Activated naive CD4-positive, alpha-beta T cell treated with anti-CD3 and anti-CD28 coated beads, Interleukin-2, amount 50 U/mL, for 16 hours (primary cell): ENCODE measurements around the gene CDHR1.

Source experiments
- DNase-seq: peaks from one replicate; pipeline ENCODE4 v3.0.0-alpha.2; 2020

Gene CDHR1

DNA sequence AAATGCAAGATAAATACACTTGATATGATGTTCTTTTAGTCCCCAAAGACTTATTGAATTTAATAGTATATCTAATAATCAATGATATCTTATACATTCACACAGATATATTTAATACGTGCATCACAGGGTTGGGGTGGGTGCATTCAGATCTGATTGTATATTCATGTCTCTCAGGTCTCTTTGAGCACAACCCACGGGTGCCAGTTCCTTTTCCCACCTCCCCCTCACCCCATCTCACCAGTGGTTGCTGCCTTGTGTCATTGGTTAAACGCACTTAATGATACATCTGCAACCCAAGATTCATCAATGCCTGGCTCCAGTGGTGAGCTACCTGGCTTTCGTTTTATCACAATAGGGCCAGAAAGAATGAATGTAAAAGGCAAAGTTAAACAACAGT is 40.8 kb downstream of the CDHR1 start:
- DNase-seq = no peak

DNA sequence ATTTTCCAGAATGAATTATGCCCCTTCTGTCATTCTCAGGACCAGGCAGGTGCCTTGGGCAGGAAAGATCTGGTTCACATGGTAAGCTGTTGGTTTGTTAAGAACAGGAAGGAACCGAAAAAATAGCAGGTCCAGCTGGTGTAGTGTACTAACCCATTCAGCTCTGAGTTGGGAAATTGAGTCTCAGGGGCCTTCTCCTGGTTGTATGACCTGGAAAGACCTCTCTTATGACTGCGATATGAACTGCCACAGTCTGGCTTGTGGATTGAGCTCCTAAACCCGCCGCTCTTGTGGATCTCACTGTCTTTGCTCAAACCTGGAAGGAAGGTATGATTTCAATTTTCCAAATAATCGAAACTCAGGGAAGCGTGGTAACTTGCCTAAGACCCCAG is 42.5 kb downstream of the CDHR1 start:
- DNase-seq = no peak

DNA sequence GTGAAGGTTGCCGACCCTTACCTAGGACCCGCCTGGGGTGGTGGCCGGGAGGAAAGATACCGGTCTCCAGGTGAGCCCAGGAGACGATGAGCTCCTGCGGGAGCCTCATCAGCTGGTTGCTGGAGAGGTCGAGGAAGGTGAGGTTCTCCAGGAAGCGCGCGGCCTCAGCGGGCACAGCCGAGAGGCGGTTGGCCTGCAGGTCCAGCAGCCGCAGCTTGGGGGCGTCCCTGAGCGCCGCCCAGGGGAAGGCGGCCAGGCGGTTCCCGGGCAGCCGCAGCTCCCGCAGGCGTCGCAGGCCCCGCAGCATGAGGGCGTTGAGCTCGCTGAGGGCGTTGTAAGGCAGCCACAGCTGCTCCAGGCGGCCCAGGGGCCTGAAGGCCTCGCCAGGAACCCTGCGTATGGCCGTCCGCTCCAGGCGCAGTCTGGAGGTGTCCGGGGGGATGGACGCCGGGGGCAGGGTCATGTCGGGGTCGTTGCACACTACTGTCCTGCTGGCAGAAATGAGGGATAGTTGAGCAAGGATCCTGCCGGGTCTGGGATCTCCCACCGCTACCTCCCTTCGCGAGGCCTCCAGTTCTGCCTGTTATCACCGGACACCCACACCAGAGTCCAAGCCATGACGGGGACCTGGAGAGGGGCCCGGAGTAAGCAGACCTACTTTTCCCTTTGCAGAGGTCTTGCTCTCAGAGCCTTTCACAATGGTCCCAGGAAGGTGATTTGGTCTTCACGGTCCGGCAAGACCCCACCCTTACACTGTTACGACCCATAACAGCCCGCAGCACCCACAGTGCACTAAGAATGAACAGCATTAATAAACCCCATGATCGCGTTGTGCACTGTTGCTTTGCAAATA is 43.1 kb downstream of the CDHR1 start:
- no peak for DNase-seq

DNA sequence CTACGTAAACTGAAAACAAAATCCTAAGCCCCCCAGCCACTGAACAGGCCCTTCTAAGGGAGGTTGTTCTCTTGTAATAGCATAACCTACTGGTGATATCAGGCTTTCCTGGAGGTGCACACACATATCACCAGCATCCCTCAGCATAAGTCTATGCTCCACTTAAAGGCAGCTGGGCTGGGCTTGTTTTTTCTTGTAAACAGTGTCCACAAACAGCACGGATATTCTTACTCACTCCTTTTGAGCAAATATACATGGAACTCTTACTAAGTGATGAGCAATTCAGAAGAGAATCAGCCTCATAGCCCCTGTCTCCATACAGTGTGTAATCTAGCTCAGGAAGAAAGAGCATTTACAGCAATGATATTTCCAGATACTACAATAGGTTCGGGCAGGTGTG is 44.6 kb downstream of the CDHR1 start:
- no peak for DNase-seq

DNA sequence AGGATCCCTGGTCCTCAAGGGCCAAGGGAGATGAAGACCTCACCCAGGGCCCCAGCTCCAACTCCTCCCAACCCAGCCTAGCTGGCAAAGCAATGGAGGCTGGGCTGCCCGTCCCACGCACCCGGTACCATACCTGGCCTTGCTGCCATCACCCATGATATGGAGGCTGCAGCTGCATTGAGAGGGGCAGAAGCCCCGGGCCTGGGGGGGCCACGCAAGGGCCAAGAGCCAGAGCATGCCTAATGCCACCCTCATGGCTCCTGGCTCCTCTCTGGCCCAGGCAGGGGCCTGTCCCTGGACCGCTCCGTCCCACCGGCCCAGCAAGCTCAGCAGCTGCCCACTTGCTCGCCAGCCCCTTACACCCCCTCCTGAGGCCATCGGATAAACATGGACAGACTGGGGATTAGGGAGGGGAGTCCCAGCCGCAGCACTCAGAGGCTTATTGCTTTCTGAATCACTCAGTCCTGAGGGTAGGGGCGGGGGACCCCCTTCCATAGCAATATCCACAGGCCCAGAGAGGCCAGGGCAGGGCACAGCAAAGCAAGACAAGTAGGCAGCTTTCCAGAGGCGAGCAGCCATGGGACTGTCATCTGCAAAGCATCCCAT is 47.0 kb downstream of the CDHR1 start, which contains the start of gene LRIT1:
LRIT1 (minus strand) TSS at position 362 of the 606 bp plus-strand sequence; CDS start at position 255, 107 bp downstream.
- no peak for DNase-seq

DNA sequence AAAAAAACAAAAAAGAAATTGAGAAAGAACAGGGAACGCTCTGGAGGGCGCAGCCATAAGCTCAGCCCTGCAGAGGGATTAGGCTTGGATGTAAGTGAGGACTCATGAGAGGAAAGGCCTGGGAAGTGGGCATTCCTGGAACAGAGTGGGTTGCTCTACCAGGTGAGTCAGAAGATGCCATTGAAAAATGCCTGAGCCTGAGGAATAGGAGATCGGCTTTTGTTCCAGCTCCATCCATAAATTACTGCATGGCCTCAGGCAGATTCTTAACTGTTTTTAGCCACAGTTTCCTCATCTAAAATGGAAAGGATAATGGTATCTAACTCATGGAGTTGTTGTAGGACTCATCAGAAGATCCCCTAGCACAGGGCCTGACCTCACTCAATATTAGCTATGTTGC is 49.4 kb downstream of the CDHR1 start:
- no peak for DNase-seq

DNA sequence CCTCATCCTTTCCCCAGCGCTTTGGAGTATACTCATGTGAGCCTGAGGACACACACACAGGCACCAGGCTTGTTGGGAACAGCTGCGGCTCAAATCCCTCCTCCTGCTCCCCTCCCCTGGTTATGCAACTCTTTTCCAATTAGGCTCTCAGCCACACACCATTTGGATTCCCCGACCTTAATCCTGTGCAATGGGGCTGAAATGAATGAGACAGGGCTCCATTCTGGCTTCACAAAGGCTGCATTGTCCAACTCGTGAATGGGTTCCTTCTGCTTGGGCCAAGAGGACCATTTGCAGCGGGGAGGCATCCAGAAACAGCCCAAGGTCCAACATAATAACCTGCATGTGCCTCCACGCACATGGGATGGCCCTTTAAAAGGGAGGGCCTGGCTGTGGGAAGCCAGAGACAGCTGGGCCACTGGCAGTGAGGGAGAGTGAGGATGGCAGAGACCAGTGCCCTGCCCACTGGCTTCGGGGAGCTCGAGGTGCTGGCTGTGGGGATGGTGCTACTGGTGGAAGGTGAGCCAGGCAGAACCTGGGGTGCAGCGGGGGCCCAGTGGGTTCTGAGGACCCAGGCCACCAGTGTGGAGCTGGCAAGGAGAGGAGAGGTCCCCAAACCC is 50.4 kb downstream of the CDHR1 start, which contains the start of gene RGR:
RGR (plus strand) TSS at position 403 of the 620 bp plus-strand sequence; CDS start at position 441, 38 bp downstream.
- no peak for DNase-seq

DNA sequence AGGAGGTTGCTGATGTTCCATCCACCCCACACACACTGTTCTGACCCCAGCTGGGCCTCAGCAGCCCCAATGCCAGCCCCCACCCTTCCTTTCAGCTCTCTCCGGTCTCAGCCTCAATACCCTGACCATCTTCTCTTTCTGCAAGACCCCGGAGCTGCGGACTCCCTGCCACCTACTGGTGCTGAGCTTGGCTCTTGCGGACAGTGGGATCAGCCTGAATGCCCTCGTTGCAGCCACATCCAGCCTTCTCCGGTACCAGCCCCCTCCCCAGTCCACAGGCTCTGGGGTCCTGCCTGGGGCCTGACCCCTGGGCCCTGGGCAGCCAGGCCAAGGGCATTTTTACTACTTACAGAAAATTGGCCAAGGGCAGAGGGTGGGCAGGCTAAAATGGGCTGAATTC is 53.2 kb downstream of the CDHR1 start:
- no peak for DNase-seq

DNA sequence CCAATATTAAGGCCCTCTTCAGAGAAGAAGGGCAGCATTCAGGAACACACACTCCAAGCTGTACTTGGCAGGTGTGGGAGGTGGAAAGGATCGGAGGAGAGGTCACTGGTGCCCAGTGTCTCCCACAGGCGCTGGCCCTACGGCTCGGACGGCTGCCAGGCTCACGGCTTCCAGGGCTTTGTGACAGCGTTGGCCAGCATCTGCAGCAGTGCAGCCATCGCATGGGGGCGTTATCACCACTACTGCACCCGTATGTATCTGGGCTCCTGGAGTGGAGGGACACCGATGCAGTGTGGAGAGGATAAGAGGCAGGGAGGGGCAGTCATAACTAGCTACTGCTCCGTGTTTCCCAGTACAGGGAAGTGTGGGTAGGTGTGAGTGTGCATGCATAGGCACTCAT is 54.5 kb downstream of the CDHR1 start:
- DNase-seq = no peak

DNA sequence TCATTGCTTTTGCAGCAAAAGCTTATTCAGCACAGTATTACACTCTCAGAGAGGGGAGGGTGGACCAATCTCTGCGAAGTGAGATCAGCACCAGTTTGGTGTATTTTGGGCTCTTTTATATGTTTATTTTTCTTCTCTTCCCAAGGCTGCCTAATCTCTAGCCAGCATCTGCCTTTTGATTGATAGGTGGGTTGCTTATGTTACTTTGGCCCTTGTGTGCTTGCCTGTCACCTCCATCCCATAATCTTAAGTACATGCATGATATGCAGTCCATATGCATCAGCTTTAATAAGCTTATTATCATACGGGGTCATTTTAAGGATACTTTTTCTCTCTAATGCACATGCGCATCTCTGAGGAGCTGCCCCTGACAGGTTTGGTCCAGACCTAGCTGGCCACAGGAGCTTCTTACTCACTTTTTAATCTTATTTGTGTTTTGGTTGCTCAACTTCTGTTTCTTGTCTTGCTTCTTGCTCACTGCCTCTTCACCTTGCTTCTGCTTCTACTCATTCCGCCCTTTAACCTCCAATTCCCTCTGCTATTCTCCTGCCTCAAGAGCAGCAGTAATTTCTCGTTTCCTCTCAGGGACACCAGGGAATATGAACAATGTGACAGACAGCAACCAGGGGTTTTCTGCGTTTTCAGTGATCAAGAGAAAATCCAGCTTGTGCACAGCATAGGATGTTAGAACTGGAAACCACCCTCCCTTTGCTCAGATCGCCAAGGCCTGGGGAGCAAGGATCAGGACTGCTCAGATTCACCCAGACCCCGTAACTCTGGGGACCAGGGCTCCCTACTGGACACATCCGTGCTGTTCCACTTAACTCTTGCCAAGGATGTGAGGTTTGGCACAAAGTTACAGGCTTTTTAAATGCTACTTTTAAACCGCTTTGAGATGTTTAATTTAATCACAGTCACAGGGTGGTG is 60.5 kb downstream of the CDHR1 start:
- DNase-seq = no peak

DNA sequence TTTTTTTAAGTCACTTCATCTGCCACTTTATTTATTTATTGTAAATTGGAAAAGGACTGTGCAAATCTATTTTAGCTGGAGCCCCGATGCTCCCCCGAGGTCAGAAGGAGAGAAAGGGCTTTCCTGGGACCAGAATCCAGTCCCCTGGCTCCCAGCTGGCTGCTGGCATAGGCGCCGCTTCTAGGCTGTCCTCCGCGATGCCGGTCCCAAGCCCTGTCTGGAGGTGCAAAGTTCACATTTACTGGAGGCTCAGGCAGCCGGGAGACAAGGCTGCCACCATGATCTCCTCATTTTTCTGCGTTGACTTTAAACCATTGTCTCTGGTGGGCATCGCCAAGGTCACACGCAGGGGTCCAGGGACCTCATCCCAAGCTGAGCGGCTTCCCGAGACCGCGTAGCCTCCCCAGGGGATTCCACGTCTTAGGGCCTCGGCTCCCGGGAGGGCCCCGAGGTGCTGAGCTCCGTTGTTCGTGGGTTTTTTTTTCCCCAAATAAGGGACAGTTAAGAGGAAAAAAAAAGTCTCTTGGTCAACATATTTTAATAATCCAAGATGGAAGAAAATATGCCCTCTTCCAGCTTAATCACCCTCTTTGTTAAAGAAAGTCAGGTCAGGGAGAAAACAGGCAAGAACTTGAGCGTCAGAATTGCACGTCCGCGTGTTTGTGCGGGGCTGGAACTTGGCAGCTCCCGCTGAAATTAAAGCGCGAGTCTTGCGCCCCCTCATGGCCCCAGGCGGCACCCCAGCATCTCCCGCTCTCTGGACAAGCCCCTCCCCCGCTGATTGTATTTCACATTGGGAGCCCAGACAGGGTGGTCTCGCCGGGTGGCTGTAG is 62.4 kb downstream of the CDHR1 start:
- peak; percentile 54 for DNase-seq

DNA sequence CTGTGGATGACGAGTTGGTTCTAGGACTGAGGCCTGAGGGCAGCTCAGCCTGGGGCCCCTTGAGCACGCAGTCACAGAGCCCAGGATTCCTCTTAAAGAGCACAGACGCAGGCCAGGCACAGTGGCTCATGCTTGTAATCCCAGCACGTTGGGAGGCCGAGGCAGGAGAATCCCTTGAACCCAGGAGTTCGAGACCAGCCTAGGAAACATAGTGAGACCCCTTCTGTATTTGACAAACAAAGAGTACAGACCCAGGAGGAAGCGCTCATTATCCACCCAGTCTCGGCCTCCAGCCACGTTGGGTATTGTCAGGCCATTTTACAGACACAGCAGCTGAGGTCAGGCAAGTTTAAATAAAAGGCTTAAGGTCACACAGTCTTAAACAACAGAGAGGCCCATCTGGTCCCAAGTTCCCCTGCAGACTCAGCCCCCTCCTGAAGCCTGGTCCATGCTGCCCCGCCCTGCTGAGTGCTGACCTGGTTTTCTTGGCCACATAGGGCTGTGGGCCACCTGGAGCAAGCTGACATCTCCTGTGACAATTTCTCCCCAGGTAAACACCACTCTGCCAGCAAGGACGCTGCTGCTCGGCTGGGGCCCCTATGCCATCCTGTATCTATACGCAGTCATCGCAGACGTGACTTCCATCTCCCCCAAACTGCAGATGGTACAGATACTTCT is 63.1 kb downstream of the CDHR1 start:
- DNase-seq = no peak

DNA sequence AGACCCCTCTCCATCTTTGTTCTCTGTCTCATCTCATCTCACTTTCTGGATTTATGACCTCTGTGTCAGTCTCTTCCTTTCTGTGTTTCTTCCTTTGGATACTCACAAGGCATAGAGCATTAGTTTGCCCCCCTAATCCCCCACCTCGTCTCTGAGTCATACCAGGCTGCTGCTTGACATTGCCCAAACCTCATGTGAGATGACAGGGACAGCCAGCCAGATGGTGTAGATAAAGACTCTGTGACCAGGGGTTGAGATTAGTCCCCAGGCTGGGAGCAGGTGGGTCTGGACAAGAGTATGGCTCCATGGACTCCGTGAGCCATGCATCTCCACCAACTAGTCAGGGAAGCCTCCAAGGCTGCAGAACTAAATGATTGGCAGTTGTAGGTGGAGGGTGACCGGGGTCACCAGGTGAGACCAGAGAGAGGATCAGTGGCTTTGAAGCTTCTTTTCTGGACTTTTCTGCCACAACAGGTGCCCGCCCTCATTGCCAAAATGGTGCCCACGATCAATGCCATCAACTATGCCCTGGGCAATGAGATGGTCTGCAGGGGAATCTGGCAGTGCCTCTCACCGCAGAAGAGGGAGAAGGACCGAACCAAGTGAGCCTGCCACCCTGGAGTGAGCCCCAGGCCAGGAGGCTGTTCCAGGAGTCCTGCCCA is 63.8 kb downstream of the CDHR1 start:
- DNase-seq = no peak

DNA sequence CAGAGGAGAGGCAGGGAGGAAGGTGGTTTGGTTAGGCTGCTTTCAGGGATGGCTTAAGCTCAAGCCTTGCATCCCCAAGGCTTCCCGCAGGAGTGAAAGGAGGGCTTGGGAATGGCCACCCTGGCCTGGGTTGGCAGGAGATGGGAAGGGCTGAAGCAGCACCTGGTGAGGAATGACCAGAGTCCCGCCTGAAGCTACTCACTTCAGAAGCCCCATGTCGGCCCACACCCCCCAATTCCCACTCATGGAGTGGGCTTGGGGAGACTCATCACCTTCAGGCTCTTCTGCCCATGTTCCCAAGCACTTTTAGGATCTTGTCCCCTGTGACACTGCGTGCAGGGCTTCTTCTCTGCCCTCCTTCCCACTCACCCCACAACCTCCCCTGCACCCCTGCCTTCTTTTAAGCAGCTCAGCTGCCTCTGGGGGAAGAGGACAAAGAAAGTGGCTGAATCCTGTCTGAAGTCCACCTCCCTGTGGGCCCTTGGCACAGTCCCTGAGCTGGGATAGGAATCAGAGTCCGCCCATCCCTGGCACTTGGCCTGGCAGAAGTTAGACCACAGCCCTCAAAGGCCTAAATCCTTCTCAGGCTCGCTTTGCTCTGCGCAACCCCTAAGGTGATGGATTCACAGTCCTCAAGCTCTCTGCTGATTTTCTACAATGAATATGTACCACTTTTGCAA is 67.0 kb downstream of the CDHR1 start:
- DNase-seq = no peak

DNA sequence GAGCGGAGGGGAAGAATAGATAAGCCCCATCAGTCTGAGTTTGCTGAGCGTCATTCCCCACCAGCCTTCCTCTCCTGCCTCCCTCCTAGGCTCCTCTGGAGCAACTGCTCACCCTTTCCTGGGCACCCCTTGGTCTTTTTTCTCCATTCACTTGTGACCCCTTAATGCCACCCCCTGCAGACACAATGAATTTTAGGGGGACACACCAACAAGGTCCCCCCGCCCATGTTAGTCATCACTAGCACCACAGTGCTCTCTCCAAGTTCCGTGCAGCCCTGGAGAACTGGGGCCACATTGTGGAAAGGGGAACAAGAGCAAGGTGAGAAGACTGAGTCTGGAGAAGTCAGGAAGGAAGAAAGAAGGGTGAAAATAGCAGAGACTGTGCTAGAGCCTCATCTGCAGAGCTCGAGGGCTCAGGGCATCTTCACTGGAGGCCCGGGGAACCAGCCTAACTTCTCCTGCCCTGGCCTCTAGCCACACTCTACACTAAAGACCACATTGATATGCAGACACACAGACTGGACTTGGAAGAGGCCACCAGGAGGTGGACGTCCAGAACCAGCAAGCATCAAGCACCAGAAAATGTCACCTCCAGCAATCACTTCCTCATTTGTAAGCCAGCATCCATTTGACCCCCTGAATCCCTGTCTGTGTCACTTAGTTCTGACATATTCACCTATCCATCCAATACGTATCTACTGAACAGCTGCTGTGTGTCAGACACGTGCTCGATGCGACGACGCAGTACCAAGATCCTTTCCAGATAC is 68.0 kb downstream of the CDHR1 start:
- no peak for DNase-seq

DNA sequence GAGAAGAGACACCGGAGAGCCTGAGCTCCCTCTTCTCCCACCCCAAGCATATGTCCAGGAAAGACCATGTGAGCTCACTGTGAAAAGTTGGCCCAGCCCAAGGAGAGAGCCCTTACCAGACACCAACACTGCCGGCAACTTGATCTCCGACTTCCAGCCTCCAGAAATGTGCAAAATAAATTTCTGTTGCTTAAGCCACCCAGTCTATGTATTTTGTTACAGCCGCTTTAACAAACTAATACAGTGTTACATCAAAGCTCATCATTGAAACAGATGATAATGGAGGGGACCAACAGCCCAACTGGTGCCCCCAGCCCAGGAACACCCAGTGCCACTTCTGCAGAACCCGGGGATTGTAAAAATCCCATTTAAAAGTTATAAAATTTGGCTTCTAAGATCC is 69.4 kb downstream of the CDHR1 start:
- no peak for DNase-seq

DNA sequence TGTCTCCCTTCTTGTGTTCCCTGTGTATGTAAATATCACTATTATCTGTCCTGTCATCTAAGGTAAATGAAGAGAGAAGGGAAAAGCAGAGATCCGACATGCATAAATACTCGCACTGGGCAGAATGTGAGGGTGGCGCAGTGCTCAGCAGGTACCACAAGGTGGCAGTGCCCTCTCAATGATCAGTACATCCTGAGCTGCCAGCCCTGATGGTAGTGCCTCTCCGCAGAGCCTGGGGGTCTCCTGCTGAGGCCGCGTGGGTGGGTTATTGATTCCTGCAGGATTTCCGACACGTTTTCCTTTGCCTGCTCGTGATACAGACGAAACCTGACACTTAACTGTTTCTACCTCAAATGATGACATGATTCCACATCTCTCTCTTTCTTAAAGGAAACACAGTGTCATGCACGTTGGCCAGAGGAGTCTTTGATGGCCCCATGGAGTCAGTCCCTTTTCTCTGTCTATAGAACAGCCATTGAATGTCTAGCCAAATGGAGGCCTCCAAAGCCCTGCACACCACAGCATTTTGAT is 70.3 kb downstream of the CDHR1 start:
- DNase-seq = peak; percentile 68

DNA sequence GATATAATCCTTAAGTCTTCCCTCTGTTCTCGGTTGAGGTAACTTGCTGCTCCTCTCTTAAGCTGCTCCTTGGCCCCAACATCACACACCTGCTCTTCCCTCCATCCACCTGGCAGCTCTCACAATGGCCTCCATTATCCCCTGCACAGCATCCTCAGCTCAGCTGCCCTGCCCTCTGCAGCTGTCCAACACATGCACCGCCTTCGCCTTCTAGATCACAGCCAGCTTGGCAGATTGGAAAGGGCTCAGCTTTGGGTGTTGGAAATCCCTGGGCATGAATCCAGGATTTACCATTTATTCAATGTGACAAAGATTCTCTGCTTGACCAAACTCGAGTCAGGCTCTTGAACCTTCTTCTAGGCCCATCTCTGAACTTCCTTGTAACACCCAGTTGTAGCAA is 71.1 kb downstream of the CDHR1 start:
- DNase-seq = no peak
